CD4-positive, alpha-beta T cell treated with Interleukin-6 for 4 hours (primary cell): ENCODE measurements around the gene MYO3A.

Experiments used
- DNase-seq: peaks from one replicate; pipeline ENCODE4 v3.0.0-alpha.2; 2020; ENCODE audit warnings: mixed read lengths

Gene MYO3A, protein sequence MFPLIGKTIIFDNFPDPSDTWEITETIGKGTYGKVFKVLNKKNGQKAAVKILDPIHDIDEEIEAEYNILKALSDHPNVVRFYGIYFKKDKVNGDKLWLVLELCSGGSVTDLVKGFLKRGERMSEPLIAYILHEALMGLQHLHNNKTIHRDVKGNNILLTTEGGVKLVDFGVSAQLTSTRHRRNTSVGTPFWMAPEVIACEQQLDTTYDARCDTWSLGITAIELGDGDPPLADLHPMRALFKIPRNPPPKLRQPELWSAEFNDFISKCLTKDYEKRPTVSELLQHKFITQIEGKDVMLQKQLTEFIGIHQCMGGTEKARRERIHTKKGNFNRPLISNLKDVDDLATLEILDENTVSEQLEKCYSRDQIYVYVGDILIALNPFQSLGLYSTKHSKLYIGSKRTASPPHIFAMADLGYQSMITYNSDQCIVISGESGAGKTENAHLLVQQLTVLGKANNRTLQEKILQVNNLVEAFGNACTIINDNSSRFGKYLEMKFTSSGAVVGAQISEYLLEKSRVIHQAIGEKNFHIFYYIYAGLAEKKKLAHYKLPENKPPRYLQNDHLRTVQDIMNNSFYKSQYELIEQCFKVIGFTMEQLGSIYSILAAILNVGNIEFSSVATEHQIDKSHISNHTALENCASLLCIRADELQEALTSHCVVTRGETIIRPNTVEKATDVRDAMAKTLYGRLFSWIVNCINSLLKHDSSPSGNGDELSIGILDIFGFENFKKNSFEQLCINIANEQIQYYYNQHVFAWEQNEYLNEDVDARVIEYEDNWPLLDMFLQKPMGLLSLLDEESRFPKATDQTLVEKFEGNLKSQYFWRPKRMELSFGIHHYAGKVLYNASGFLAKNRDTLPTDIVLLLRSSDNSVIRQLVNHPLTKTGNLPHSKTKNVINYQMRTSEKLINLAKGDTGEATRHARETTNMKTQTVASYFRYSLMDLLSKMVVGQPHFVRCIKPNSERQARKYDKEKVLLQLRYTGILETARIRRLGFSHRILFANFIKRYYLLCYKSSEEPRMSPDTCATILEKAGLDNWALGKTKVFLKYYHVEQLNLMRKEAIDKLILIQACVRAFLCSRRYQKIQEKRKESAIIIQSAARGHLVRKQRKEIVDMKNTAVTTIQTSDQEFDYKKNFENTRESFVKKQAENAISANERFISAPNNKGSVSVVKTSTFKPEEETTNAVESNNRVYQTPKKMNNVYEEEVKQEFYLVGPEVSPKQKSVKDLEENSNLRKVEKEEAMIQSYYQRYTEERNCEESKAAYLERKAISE (N-terminal part only)

DNA sequence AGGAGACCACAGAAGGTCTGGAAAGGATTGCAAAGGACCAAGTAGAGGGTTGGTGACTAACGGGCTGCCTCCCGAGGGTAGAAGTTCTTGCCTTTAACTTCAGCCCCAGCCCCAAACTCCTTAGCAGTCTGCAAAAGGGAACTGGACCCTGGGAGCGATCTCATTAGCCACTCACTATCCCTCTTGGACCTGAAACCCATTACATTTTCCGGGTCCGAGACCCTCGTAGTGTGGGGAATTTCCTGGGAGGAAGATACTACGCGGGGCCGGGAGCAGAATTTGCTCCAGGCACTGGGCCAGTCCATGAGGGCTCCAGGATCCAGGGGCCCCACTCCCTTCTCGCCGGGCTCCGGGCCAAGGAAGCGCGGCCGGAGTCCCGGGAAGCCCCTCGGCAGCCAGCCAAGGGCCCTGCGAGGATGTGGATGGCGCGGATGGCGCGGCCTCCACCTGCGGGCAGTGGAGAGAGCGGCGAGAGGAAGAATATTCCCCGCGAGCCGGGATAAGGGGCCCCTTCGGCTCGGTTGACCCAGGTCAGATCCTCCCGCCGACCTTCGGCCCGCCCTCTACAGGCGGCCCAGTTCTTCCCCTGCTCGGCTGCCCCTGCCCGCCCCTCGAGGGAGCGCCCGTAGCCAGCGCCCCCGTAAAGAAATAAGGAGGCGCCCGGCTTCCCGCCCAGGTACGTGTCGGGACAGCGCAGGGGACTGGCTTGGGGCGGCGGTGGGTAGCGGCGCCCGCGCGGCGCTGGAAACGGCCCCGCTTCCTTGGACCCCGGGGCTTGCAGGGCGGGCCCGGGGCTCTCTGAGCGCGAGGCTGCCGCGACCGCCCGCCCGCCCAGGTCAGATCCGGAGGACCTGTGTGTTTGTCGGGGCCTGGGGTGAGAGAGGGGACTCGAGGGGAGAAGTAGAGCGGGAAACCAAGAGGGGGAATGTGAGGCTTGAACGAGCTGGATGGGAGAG, at the start of gene MYO3A:
MYO3A (plus strand) TSS at position 577 of the 956 bp plus-strand sequence. CDS start 17,882 bp downstream, outside the sequence.
- no peak for DNase-seq

DNA sequence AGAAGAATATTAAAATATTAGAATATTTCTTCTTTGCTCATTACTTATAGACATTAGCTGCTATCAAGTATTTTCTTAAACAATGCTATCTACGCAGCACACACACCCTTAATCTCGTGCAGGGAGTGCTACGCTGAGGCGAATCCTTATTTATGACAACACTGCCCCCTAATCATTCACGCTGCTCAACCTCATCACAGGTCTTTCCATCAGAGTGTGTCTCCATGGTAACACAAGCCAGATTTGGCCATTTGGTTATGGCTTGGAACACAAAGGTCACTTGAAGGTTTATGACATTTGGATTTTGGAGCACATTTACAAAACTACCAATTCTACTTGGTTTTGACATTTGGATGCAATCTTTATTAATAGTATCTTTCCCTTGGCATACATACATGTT, 45.4 kb upstream of the MYO3A start:
- DNase-seq = no peak

DNA sequence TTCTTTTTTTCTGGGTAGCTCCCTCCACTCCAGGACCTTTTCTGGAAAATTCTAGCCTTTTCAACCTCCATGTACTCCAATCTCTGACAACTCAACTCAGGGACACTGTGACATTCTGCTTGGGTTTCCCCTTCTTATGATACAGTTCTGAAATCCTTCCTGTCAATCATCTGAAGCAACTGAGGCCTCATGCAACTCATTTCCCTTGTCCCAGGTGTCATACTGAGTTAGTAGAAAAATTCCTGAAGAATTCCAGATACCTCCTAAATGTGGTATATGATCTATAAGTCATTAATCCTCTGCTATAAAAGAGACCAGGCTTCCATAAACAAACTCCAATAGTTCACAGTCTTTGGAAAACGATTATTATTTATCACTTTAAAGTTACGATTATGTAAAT, 43.0 kb upstream of the MYO3A start:
- no peak for DNase-seq

DNA sequence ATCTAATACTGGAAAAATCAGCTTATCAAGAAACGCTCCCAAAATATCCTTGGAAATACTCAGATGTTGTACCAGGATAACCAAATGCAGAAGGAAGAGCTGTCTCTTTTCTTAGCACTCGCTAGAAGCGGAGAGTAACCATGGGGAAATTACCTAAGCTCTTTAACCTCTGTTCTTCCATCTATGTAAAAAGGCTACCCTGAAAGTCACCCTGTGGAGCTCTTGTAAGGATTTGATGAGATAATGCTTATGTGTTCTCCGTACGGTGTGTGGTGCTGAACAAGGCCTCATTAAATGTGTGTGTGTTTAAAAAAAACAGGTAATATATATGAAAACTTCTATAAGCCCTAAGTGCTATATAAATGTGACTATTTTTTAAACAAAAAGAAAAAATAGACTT, 38.2 kb upstream of the MYO3A start:
- no peak for DNase-seq

DNA sequence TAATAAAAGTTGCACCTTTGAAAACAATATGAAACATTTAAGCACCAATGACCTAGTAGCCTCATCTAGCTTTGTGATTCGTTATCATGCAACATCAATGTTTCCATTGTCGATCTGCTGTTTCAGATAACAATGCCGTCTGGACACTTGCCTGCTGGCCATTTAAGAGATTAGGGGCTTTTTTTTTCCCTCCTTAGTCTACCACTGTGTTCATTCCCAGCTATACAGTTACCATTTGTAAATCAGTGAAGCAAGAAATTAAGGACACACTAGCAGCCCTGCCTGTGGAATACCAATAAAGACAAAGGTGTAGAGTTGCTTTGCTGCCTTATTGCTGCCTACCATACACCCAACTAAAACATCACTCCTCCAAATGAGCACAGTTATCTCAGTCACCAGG, 37.6 kb upstream of the MYO3A start:
- no peak for DNase-seq

DNA sequence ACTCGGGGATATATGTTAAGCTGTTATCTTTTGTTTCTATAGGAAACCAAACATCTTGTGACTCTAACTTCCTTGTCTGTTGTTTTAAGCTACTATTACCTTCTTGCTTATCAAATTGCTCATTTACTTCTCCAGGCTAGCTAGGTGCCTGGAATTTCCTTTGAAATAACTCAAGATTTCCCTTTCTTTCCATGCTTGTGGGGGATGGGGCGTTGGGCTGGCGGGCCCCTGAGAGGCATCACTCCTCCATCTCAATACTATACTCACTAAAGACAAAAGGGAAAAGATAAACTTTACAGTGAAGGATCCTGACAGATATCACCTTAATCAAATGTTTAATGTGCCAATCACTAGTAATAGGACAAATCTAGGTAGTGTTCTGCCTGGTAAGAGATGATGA, 34.7 kb upstream of the MYO3A start:
- no peak for DNase-seq

DNA sequence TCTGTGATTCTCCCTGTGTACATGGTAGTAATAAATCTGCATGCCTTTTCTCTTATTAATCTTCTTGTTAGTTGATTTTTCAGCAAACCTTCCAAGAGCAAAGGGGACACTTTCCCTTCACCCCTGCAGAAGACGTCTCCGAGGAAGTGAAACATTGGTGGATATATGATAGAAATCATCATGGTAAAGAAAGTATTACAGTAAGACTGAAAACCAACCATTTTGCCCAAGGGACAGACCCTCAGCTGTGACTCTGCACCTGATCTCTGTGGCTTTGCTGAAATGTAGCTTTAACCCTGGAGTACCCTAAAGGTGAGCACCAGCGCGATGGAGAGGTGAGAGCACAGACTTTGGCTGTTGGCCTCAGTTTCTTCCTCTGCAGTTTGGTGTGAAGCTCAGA, 32.8 kb upstream of the MYO3A start:
- no peak for DNase-seq

DNA sequence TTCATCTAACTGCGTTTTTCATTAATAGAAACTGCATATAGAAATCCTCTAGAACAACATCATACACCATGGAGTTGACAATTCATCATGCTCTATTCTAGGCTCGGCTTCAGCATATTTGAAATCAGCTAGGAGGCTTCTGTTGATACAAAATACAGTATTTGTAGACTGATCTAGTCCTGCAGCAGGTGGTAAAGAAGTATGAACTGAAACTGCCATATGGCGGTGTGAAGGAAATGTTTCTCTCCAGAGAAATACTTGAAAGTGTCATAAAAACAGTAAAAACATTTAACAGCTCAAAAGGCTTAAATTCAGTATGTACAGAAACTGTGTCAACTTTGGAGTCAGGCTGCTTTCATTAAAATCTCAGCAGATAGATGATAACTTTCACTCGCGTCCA, 32.0 kb upstream of the MYO3A start:
- DNase-seq = no peak

DNA sequence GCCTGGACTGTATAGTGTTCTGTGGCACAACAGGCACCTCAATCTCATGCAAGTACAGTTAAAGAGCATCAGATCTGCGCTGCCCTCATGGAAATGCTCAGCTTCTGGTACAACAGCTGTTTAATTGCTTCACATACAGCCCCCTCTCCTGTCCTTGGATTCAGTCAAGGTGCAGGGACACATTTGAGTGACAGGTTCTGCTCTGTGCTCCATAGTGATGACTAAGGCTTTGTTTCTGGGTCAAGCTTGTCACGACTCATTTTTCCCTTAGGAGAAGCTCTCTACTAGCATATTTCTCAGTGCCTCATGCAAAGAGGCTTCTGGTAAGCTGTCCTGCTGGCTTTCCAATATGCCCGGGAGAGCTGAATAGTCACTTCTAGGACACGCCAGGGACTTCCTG, 26.8 kb upstream of the MYO3A start:
- no peak for DNase-seq

DNA sequence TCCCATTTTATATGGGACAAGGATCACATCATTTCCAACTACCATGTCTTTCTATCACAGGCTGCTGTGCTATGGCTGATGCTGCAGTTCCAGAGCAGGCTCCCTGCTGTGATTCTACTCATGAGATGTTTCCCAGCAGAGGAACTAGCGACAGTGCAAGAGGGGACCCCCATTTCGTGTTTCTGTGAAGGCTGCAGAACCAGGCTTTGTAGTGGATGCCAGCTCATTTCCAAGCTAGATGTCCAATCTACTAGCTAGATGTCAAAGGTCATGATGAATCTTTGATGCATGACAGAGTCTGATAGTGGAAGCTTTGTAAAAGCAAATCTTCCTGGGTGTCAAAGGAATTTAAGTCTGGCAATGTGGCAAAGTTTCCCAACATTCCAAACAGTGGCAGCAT, 21.2 kb upstream of the MYO3A start:
- no peak for DNase-seq

DNA sequence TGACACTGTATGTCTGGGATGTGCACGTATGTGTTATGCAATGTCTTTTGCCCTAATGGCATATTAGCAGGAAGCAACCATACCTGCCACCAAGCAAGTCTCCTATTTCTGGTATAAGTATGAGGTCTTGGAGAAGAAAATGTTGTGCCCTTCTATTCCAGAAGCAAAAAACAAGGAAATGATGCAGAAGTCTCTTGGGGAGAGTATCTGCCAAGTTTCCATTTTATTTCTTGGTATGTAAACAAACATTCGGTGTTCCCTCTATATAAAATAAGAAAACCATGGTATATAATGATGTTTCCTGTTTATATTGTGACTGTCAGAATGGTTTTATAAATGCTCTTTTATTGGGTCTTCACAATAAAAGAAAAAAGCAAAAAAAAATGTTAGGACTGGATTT, 19.3 kb upstream of the MYO3A start:
- no peak for DNase-seq

DNA sequence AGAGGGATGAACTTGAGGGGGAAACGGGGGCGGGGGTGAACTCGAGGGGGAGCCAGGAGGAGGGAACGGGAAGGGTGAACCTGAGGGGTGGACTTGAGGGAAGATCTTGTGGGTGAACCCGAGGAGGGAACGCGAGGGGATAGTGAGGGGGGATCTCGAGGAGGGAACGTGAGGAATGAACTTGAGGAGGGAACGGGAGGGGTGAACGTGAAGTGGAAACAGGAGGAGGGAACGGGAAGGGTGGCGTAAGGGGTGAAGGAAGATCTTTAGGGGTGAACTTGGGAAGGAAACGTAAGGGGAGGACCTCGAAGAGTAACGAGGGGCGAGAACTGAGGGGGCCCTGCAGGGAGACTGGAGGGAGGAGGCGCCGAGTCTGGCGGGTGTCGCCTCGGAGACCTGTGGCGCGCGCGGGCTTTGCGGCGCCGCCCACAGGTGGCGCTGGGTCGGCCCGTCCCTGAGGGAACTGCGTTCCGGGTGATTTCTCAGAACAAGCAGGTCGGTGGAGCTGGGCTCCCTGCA, 651 bp downstream of the MYO3A start:
- DNase-seq = no peak

DNA sequence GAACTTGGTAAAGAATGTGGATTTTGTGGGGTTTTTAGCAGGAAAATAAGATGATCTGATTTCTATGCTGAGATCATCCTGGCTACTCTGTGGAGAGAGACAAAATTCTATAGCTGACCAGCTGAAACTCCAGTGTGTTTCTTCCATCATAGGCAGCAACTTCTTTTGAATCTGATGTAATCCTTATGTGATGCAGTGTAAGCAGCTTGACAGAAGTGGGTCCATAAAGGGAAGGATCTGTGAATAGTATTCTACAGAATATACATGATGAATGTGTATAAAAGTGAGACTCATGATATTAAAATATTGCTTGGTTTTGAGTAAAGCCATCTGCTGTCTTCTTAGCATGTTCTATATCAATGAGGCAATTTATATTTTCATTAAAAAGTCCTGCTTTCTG, 4.4 kb downstream of the MYO3A start:
- DNase-seq = no peak

DNA sequence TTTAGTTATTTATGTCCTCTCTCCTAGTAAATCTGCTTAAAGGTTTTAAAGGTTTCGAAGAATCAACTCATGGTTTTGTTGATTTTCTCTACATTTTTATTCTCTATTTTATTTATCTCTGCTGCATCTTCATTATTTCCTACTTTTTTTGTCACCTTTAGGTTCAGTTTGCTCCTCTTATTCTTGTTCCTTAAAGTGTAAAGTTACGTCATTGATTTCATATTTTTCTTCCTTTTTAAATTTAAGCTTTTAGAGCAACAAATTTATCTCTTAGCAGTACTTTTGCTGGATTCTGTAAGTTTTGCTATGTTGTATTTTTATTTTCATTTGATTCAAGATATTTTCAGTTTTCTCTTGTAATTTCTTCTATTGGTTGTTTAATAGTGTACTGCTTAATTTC, 10.7 kb downstream of the MYO3A start:
- no peak for DNase-seq

DNA sequence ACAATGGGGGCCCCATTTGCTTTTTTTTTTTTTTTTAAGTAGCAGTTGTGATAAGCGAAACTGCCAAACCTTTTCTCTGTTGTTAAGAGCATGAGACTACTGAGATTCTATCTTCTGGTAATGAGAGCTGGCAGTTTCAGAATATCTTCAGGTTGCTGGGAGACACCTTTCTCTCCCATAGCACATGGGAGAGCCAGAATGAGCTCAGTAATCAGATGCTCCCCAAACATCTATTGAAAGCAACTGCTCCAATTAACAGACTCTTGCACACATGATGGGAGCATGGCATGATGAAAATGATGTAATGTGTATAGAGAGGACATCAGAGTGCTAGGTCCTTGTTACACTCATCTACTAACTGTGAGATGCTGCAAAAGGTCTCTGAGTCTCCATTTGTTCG, 18.8 kb downstream of the MYO3A start:
- DNase-seq = no peak

DNA sequence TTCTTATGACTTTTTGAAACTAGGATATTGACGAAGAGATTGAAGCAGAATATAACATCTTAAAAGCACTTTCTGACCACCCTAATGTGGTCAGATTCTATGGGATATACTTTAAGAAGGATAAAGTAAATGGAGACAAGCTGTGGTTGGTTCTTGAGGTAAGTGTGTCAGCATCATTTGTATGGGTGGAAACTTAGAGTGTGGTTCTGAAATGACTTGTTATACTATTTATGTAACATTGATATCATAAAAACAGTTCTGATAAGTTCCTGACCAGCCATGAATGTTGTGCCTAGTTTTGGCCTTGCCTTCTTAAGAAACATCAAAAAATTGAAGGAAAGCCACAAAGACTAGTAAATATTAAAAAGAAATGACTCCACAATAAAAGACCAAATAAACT, 20.8 kb downstream of the MYO3A start:
- no peak for DNase-seq

DNA sequence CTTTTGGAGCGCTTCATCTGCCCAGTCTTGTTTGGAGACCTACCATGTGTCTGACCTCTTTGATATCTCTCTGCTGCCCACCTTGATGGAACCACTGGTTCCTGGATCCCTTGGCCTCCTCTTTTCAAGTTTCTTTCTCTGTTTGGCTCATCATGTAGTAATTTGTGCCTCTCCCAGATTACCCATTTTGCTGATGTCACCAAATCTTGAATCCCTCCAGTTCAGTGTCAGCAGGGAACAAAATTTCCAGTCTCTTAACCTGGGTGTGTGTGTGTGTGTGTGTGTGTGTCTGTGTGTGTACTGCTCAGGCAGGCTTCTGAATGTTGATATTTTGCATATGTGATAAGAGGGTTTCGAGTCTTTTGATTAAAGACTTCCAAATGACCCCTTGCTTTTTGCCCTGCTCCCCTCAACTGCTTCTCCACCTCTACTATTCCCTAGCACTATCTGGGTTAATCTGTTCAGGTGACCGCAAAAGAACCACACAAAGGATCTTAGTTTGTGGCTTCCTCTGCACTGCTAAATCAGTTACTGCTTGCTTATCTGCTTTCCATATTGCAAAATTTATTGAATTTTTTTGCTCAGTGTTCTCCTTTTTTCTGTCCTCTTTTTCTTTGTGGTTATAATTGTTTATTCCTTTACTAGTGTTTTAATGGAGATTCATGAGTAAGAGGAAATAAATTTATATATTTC, 25.7 kb downstream of the MYO3A start:
- DNase-seq = no peak

DNA sequence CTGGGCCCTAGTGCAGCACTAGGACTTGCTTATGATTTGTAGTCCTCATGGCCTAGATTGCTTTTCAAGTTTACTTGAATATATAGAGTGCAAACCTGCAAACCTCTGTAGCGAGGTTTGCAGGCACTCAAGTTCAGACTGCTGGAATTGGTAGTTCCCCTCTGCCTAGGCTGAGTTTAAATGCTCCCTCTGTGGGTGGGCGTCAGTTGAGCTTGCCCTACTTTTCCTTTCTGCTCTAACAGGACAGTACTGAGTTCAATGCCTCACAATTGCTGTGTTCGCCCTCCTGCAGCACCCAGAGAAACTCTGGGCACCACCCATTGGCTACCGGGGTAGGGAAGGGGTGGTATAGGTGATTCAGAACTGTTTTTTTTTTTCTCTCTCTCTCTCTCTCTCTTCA, 31.6 kb downstream of the MYO3A start:
- no peak for DNase-seq

DNA sequence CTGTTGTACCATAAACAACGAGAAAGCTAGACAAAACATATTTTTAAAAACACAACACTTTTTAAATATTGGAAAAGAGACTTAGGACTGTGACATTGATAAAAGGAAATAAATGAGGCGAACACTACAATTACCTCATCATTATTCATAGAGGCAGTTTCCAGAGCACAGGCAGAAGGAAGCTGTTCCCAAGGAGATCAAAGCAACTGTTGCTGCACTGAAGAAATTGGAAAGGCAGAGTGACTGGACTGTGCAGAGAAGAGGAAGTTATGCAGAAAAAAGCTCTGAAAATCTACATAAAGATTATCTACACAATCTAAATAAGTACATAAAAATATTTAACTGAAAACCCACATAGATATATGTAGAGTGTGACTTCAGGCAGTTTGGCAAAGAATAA, 32.8 kb downstream of the MYO3A start:
- DNase-seq = no peak

DNA sequence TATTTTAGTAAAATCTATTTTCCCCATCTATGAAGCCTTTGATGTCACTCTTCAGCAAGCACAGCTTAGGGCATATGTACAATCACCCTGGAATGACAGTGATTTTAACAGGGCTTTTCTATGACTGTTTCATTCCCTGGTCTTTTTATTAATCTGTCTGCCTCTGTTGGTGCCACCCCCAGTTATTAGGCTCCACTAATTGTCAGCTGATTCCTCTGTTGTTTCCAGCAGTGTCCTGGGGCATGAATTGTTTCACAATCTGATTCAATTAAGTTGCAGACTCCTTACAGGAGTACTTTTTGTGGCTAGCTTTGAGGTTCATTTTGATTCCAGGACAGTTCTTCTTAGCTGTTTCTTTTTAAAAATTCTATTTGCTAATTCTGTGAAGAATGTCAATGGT, 38.6 kb downstream of the MYO3A start:
- DNase-seq = no peak

DNA sequence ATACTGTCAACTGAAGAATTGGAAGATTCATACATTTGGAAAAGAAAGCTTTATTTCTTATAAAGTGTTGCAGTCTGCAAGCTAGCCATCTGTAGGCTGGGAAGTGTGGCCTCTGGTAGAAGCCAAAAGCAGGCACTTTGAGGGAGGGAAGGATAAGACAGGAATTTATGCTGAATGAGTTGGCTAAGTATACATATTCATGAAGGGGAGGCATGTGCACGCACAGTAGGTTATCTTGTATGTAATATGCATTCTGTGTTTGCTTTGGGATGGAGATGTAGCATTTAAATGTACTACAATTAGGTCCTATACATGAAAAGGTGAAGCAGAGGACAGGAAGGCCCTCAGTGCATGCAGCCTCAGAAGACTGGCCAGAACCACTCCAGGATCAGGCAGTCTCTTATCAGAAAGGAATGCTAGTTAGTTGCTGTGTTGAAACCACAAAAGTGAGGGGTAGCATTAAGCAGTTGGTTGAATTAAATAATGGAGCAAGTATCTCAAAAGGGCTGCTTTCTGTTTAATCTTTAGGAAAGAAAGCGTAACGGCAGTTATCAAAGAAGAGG, 40.9 kb downstream of the MYO3A start:
- DNase-seq = no peak
